ENCODE measurements around the gene TSR3.
A peak's percentile ranks its signal among the peaks of the same experiment; 100 is the strongest.

TSR3 gene

GRCh38 chr16:1308977-1309885 is 42.4 kb downstream of the TSR3 start, which contains the start of gene UBE2I:
UBE2I (plus strand) TSS chr16:1309636; CDS start chr16:1314031, 4,395 bp downstream.
- peak; percentile 98 for DNase-seq (ENCODE audit: low read depth in 2 of 2)

- DNase-seq (ENCODE audit: low read depth in 2 of 2), result peak in 1 of 2 experiments; percentile 3
Observed at GRCh38 chr16:1308036-1308976, 43.4 kb downstream of the TSR3 start.

DNA sequence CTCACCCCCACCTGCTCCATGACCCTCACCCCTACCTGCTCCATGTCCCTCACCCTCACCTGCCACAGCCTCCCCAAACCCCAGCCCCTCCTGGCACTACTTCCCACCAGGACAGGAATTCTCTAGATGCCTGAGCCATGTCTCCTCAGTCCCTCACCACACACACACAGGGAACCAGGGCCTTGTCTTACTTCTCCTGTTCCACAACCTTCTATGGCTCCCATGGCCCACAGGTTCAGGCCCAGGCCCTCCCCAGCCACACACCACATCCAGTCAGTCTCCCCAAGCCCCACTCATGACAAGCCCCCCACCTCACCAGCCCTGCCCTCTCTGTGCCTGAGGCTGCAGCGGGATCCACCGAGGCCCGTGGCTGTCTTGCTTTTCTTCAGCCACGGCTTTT is 45.3 kb downstream of the TSR3 start:
- DNase-seq (ENCODE audit: low read depth in 2 of 2), result no peak

GRCh38 chr16:1305823-1306222 is 45.9 kb downstream of the TSR3 start:
- DNase-seq (ENCODE audit: low read depth in 2 of 2), result no peak

GRCh38 chr16:1301562-1301961 is 50.1 kb downstream of the TSR3 start:
- no peak for DNase-seq (ENCODE audit: low read depth in 2 of 2)

DNA sequence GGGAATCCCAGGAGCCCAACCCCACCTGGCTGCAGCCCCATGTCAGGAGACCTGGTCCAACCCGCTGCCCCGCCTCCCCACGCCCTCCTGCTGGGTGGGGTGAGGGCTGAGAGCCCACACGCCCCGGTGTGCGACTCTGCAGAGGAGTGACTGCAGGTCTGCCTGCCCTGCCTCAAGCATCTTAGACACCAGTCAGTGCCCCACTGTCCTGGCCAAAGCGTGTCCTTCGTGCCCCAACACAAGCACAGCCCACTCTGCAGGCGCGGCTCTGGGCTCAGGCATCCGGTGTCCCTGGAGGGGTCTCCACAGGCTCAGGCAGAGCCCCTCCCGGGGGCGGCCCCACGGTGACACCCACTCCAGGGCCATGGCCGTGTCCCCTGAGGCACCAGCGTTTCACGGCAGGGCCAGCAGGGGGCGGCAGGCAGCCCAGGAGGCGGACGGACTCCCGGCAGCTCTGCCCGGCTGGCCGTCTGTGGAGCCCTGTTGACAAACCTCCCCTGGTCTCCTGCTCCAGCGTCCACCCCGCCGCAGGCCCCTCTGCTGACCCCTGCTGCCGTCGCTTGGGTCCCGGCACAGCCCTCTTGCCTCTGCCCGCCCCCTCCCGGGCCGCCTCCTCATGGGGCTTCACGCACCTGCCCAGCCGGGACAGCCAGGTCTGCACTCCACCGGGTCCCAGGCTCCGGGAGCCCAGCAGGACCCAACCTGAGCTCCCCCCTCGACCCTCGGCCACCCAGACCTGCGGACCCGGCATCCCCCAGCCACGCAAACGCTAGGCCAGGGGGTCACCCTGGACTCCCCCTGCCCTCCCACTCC is 50.8 kb downstream of the TSR3 start:
- no peak for DNase-seq (ENCODE audit: low read depth in 2 of 2)

DNA sequence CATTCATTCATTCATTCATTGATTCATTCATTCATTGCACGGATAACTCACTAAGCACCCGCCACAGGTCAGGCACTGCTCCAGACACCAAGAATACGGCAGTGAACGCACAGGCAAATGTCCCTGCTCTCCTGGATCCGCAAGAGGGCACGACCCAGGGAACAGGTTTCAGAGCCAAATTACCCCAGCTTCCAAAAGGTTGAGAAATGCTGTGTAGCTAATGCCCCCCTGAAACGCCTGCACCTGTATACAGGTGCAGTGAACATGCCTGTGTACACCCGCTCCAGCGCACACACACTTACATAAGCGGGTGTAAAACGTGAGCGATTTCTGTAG is 51.8 kb downstream of the TSR3 start:
- no peak for DNase-seq (ENCODE audit: low read depth in 2 of 2)
